NT2/D1 (cell line): ENCODE results near the gene KANSL1.

Source experiments
- DNase-seq: peaks from one replicate; pipeline ENCODE4 v3.0.0-alpha.2; 2011; ENCODE audit warnings: low read depth, low spot score
- H3K27me3 ChIP-seq: 2 replicates; pipeline ENCODE4 v1.6.0; 2011; ENCODE audit warnings: mild to moderate bottlenecking; ENCODE audit not compliant: insufficient read length, insufficient read depth
- H3K36me3 ChIP-seq: 2 replicates; pipeline ENCODE4 v1.6.1; 2011; ENCODE audit warnings: mild to moderate bottlenecking, low read length, mixed read lengths; ENCODE audit not compliant: insufficient read depth, insufficient read length
- H3K4me1 ChIP-seq: 2 replicates; pipeline ENCODE4 v1.5.1; 2011; ENCODE audit not compliant: insufficient read depth, insufficient read length
- H3K4me3 ChIP-seq: 2 replicates; pipeline ENCODE4 v1.5.1; 2011; ENCODE audit warnings: low read depth; ENCODE audit not compliant: insufficient read length
- H3K9ac ChIP-seq: 2 replicates; pipeline ENCODE4 v1.6.0; 2011; ENCODE audit warnings: low read depth; ENCODE audit not compliant: insufficient read length
- H3K9me3 ChIP-seq: 2 replicates; pipeline ENCODE4 v1.5.1; 2011; ENCODE audit warnings: mild to moderate bottlenecking, low read length; ENCODE audit not compliant: insufficient read depth
- SUZ12 ChIP-seq: IDR thresholded peaks from 2 replicates; pipeline ENCODE4 v1.6.1; 2011; ENCODE audit not compliant: insufficient read length, insufficient read depth; ENCODE audit errors: extremely low read depth
- YY1 ChIP-seq: IDR thresholded peaks from 2 replicates; pipeline ENCODE4 v1.6.1; 2011; ENCODE audit not compliant: insufficient read length, insufficient read depth
- ZNF274 ChIP-seq: IDR thresholded peaks from 2 replicates; pipeline ENCODE4 v1.6.1; 2011; ENCODE audit warnings: mild to moderate bottlenecking, low read depth, low read length

KANSL1 gene

DNA sequence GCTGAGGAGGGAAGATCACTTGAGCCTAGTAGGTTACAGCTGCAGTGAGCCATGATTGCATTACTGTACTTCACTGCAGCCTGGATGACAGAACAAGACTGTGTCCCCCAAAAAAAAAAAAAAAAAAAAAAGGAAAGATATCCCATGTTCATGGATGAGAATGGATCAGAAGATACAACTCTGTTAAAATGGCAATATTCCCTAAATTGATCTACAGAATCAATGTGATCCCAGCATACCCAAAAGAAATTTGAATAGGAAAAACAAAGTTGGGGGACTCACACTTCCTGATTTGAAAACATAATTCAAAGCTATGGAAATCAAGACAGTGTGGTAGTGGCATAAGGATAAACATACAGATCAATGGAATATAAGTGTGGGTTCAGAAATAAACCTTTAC is 12.7 kb upstream of the KANSL1 start:
- Histone ChIP-seq H3K27me3 (no peaks in the 10 kb centered on the region), H3K9me3 (peaks cover 9% of the 10 kb centered on the region; the same call in 1 of the 2 replicates), H3K36me3 (peaks cover 15% of the 10 kb centered on the region), H3K4me1 (no peaks in the 10 kb centered on the region), H3K4me3 (no peak overlapping the region), H3K9ac (no peak overlapping the region)
- TF ChIP-seq SUZ12 = no peak
- no peak for TF ChIP-seq YY1
- TF ChIP-seq ZNF274 = no peak
- DNase-seq = no peak

DNA sequence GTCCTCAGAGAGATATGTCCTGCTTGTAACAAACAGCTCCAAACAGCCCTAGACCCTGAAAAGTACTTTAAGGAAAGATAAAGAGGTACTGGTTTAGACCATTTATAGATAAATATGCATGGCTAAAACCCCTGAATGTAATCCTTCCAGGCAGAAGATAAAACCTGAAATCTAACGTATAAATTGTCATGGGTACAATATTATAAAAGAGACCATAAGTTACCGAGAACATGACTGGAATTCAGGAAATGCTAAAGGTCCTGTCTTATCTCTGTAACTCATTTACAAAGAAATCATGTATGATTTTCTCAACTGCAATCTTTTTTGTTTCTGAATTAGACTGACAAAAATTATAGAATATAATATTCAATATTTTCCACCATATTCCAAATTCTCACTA is 9.2 kb upstream of the KANSL1 start:
- no peak overlapping the region for H3K9ac ChIP-seq
- no peaks in the 10 kb centered on the region for H3K27me3 ChIP-seq
- TF ChIP-seq SUZ12 (no peak), YY1 (no peak), ZNF274 (no peak)
- H3K9me3 ChIP-seq = peaks cover 30% of the 10 kb centered on the region
- H3K4me1 ChIP-seq = no peaks in the 10 kb centered on the region
- H3K4me3 ChIP-seq = no peak overlapping the region
- H3K36me3 ChIP-seq = peaks cover 6% of the 10 kb centered on the region
- no peak for DNase-seq

DNA sequence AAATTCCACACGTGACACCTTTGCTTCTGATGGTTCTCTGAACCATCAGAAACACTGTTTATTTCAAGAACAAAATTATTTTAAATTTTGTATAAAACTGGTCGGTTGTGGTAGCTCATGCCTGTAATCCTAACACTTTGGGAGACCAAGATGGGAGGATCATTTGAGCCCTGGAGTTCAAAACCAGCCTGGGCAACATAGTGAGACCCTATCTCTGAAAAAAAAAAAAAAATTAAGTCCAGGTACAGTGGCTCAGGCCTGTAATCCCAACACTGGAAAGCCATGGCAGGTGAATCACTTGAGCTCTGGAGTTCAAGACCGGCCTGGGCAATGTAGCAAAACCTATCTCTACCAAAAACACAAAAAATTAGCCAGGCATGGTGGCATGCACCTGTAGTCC is 8.3 kb upstream of the KANSL1 start:
- Histone ChIP-seq H3K9ac (no peak overlapping the region), H3K36me3 (peaks cover 6% of the 10 kb centered on the region), H3K9me3 (peaks cover 33% of the 10 kb centered on the region), H3K4me3 (no peak overlapping the region), H3K4me1 (no peaks in the 10 kb centered on the region), H3K27me3 (no peaks in the 10 kb centered on the region)
- no peak for DNase-seq
- TF ChIP-seq SUZ12 (no peak), ZNF274 (no peak), YY1 (no peak)

DNA sequence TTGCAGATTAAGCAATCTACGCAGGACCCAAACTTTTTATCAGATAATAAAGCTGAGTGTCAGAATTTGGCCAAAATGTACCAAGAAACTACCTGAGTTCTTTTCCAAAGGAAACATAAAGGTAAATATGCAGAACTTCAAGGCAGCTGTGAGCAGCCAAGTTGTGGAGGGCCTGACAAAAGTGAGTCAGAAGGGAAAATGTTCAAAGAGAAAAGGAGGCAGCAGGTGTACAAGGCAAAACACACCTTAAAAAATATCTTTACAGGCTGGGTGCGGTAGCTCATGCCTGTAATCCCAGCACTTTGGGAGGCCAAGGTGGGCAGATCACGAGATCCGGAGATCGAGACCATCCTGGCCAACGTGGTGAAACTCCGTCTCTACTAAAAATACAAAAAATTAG is 7.0 kb upstream of the KANSL1 start:
- no peak overlapping the region for H3K4me3 ChIP-seq
- no peak for TF ChIP-seq ZNF274
- TF ChIP-seq SUZ12 = no peak
- no peak for TF ChIP-seq YY1
- no peak overlapping the region for H3K9ac ChIP-seq
- no peaks in the 10 kb centered on the region for H3K4me1 ChIP-seq
- H3K36me3 ChIP-seq = peaks cover 10% of the 10 kb centered on the region
- peaks cover 24% of the 10 kb centered on the region for H3K9me3 ChIP-seq
- H3K27me3 ChIP-seq = no peaks in the 10 kb centered on the region
- no peak for DNase-seq

DNA sequence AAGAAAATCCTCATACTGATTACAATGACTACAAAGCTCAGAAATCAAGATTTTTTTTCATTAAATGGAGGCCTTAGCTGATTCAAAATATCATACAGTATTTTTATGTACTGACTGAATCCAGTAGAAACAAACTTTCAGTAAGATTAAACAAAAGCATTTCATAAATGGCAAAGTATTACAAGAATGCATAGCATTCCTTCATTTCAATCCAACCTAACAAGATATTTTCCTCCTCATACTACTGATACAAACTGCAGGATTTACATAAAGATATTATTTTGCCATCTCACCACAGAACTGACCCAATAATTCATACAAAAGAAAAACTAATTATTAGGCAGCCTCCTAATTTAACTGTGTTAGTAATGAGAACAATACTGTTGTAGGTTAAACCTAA is 6.2 kb upstream of the KANSL1 start:
- peaks cover 24% of the 10 kb centered on the region for H3K9me3 ChIP-seq
- no peak for DNase-seq
- peaks cover 10% of the 10 kb centered on the region for H3K36me3 ChIP-seq
- H3K4me1 ChIP-seq = no peaks in the 10 kb centered on the region
- no peak overlapping the region for H3K4me3 ChIP-seq
- TF ChIP-seq ZNF274 = no peak
- TF ChIP-seq SUZ12 = no peak
- no peak for TF ChIP-seq YY1
- H3K9ac ChIP-seq = no peak overlapping the region
- H3K27me3 ChIP-seq = no peaks in the 10 kb centered on the region

DNA sequence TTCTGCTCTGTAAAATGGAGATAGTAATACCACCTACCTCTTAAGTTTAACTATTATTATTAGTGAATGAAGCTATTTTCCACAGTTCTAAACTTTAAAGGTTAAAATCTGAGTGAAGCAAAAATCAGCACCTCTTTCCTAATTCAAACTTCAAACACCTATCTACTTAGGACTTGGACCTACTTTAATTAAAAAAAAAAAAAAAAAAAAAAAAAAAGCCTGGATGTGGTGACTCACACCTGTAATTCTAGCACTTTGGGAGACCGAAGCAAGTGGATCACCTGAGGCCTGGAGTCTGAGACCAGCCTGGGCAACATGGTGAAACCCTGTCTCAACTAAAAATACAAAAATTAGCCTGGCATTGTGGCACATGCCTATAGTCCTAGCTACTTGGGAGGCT is 5.0 kb upstream of the KANSL1 start:
- H3K4me1 ChIP-seq = no peaks in the 10 kb centered on the region
- TF ChIP-seq YY1 (no peak), ZNF274 (no peak), SUZ12 (no peak)

DNA sequence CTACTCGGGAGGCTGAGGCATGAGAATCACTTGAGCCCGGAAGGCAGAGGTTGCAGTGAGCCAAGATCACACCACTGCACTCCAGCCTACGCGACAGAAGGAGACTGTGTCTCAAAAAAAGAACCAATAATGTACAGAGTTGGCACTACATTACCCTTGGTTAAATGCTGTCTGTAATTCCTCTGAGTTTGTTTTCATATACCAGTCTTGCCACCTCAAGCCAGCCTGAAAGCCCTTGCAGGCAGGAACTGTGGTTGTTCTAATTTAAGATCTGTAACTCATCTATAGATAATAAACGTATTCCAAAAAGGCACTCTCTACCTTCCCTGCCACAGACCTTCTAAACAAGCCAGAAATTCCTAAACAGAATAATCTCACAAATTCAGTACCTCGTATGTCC is 4.3 kb upstream of the KANSL1 start:
- no peak overlapping the region for H3K4me3 ChIP-seq
- DNase-seq = no peak
- no peaks in the 10 kb centered on the region for H3K27me3 ChIP-seq
- no peak for TF ChIP-seq YY1
- TF ChIP-seq SUZ12 = no peak
- TF ChIP-seq ZNF274 = no peak
- peaks cover 24% of the 10 kb centered on the region for H3K9me3 ChIP-seq
- H3K4me1 ChIP-seq = no peaks in the 10 kb centered on the region
- H3K9ac ChIP-seq = no peak overlapping the region
- H3K36me3 ChIP-seq = peaks cover 10% of the 10 kb centered on the region

More for the DNA sequence above, 5.0 kb upstream of the KANSL1 start:
- H3K9ac ChIP-seq = no peak overlapping the region
- no peak for DNase-seq
- H3K4me3 ChIP-seq = no peak overlapping the region
- H3K9me3 ChIP-seq = peaks cover 24% of the 10 kb centered on the region
- peaks cover 10% of the 10 kb centered on the region for H3K36me3 ChIP-seq
- no peaks in the 10 kb centered on the region for H3K27me3 ChIP-seq

DNA sequence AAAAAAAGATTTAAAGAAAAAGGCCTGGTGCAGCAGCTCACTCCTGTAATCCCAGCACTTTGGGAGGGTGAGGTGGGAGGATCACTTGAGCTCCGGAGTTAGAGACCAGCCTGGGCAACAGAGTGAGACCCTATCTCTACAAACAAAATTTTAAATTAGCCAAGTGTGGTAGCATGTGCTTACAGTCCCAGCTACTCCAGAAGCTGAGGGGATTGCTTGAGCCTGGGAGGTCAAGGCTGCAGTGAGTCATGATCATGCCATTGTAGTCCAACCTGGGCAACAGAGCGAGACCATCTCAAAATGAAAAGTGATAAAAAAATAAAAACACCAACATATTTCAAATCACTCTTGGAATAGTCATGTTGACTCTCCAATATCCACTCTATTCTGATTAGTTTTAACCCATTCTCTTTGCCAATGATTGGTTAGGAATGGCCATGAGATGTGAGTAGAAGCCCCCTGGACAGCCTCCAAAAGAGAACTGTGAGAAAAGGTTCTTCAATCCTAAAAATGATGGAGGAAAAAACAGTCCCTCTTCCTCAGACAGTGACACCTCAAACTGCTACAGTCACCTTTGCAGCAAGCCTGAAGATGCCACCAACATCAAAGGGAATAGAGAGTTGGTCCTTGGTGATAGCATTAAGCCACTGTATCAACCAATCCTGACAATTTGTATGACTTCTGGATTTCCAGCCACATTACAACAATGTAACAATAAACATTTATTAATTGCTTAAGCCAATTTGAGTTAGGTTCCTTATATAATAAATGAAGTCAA is 2.9 kb upstream of the KANSL1 start:
- H3K4me1 ChIP-seq = no peaks in the 10 kb centered on the region
- peaks cover 7% of the 10 kb centered on the region for H3K36me3 ChIP-seq
- no peak overlapping the region for H3K9ac ChIP-seq
- DNase-seq = no peak
- peaks cover 24% of the 10 kb centered on the region for H3K9me3 ChIP-seq
- TF ChIP-seq YY1 = no peak
- TF ChIP-seq ZNF274 = no peak
- TF ChIP-seq SUZ12 = no peak
- no peaks in the 10 kb centered on the region for H3K27me3 ChIP-seq
- no peak overlapping the region for H3K4me3 ChIP-seq
